ENCODE measurements around the gene TESK1.
"Not testable (repeated sequence)": the region's sequence is repeated elsewhere in the genome, so short reads cannot be mapped to it uniquely, and the experiment has no call there.

The TESK1 gene

GRCh38 chr9:35636135-35636876 lies 31.2 kb downstream of the TESK1 start:
- DNase-seq (ENCODE audit: insufficient read length, low spot score) (no peak), FAIRE-seq (no peak)
- TF ChIP-seq CTCF (IDR thresholded peaks at IDR 0.05; ENCODE audit: insufficient read depth, missing control alignments) = no peak

- DNase-seq (ENCODE audit: insufficient read length, low spot score); FAIRE-seq: not testable (repeated sequence)
Observed at GRCh38 chr9:35636877-35637246, 31.8 kb downstream of the TESK1 start.

DNA sequence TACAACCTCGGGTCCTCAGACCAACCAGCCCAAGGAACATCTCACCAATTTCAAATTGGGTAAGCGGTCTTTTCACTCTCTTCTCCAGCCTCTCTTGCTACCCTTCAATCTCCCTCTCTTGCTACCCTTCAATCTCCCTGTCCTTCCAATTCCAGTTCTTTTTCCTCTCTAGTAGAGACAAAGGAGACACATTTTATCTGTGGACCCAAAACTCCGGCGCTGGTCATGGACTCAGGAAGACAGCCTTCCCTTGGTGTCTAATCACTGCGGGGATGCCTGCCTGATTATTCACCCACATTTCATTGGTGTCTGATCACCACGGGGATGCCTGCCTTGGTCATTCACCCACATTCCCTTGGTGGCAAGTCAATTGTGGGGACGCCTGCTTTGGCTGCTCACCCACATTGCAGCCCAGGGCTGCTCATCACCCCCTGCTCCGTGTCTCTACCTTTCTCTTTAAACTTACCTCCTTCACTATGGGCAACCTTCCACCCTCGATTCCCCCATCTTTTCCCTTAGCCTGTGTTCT lies 32.4 kb downstream of the TESK1 start:
- not testable (repeated sequence) for DNase-seq (ENCODE audit: insufficient read length, low spot score); FAIRE-seq

DNA sequence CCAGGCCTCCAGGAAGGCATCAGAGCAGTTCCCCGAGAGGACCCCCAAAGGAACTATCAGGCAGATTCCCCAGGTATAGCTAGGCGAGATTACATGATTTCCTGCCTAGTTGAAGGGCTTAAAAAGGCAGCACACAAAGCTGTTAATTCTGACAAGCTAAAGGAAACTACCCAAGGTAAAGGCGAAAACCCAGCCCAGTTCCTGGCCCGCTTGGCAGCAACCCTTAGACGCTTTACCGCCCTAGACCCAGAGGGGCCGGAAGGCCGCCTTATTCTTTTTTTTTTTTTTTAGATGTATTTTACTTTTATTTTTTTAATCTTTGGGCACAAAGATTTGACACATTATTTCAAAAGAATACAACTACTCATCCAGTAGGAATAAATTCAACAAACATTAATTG lies 33.7 kb downstream of the TESK1 start:
- not testable (repeated sequence) for FAIRE-seq; DNase-seq (ENCODE audit: insufficient read length, low spot score)

DNA sequence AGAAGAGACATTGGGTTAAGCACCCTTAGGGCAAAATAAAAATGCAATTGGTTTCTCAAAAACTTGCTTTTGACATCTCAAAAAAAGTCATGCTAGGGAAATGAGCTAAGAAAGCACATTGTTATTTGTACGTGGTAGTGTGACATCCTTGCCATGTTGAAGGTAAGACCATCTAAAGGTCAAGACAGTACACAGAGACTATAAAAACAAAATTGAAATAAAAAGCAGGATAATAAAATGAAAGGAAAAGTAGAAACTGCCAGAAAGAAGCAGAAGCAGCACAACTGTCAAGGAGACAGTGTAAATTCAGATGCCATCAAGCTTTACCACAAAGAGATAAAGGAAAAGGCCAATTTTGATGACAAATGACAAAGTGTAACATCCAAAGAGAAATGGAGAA lies 34.2 kb downstream of the TESK1 start:
- peak; percentile 88 for FAIRE-seq
- DNase-seq (ENCODE audit: insufficient read length, low spot score) = not testable (repeated sequence)

DNA sequence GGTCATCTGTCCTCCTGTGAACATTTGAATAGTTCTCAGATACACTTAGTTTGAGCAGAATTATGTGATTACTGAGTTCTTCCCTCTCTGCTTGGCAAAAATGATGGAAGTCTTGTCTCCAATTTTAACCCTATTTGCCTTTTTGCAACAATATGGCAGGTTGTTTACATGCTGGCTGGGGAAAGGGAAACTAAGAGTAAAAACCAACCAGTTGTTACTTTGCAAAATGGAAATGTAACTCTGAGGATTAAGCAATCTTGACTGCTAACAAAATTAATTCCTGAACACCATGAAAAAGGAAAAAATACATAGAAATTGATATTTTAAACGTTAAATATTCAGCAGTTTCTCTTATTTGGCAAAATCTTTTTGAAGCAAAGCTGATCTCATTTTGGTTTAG lies 34.6 kb downstream of the TESK1 start:
- FAIRE-seq (no peak), DNase-seq (ENCODE audit: insufficient read length, low spot score) (no peak)
- no peak for TF ChIP-seq CTCF (IDR thresholded peaks at IDR 0.05; ENCODE audit: insufficient read depth, missing control alignments)

GRCh38 chr9:35640431-35640830 lies 35.4 kb downstream of the TESK1 start:
- not testable (repeated sequence) for FAIRE-seq; DNase-seq (ENCODE audit: insufficient read length, low spot score)

GRCh38 chr9:35641478-35641877 lies 36.4 kb downstream of the TESK1 start:
- DNase-seq (ENCODE audit: insufficient read length, low spot score); FAIRE-seq: not testable (repeated sequence)

DNA sequence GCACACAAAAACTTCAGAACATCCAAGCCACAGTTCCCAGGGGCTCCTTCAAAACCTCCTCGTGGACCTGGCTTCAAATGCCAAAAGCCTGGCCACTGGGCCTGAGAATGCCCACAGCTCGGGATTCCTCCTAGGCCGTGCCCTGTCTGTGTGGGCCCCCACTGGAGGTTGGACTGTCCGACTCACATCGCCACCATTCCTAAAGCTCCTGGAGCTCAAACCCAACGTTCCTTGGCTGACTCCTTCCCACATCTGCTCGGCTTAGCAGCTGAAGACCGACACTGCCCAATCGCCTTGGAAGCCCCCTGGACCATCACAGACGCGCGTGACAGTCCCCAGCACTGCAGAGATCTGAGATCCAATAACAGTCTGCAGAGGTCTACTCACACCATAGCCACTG lies 38.0 kb downstream of the TESK1 start:
- TF ChIP-seq CTCF (IDR thresholded peaks at IDR 0.05; ENCODE audit: insufficient read depth, missing control alignments) = no peak
- no peak for FAIRE-seq
- DNase-seq (ENCODE audit: insufficient read length, low spot score) = no peak

GRCh38 chr9:35645736-35646135 lies 40.7 kb downstream of the TESK1 start:
- not testable (repeated sequence) for FAIRE-seq; DNase-seq (ENCODE audit: insufficient read length, low spot score)

DNA sequence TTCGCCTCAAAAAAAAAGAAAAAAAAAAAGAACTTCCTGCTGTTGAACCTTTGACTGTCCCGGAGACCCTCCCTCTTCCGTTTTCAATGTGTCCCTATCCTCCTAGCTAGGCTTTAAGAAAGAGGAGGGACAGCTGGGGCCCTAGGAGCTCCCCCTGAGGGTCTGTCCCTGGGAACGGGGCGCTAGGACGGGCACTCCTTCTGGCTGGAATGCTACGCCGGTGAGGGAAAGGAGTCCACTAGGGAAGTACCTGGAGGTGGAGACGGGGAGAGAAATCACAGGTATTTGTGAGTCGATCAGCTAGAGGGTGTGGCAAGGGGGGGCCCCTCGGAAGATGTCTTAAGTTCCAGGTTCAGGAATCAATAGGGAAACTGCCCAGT lies 41.1 kb downstream of the TESK1 start:
- no peak for FAIRE-seq
- no peak for DNase-seq (ENCODE audit: insufficient read length, low spot score)
- no peak for TF ChIP-seq CTCF (IDR thresholded peaks at IDR 0.05; ENCODE audit: insufficient read depth, missing control alignments)

All from D721Med (cell line).